ENCODE measurements around the gene GPD2.
"Not testable (repeated sequence)": the region's sequence is repeated elsewhere in the genome, so short reads cannot be mapped to it uniquely, and the experiment has no call there.

The GPD2 gene

GRCh38 chr2:156476021-156476849 is 40.1 kb downstream of the GPD2 start:
- no peak for DNase-seq

GRCh38 chr2:156476850-156477206 is 40.6 kb downstream of the GPD2 start:
- no peak for DNase-seq

DNA sequence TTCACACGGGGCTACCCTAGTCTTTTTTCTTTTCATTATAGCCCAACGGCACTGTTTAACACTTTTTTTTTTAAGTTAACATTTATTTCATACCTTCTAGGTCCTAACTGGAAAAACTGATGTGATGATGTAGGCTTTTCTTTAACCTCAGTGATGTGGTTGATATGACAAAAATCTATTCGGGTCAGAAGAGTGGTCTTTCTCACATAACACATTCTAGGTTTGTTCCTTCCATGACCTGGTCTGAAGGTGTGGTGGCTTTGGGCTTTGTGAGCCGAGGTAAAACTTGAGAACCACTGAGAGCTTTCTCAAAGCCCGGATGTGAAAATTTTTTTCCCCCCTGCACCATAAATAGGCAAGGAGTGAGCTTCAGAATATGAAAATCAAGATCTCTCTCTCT is 44.2 kb downstream of the GPD2 start:
- no peak for DNase-seq

- no peak for DNase-seq
Measured at GRCh38 chr2:156481312-156481711, 45.1 kb downstream of the GPD2 start.

DNA sequence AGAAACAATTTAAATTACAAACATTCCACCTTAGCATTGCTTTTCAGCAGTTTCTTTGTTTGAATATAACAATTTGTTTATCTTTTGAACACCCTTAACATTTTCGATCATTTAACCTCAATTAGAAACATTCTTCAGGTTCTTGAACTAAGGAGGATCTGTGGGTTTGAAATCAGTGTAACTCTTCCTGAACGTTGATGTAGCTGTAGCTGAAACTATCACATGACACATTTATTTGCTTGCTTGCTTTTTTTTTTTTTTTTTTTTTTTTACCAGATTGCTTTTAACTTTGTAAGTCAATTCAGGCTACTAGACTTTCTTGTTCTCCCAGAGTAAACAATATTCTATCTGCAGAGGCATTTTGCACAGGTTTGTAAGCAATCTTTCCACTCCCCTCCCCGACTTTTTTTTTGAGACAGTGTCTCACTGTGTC is 47.6 kb downstream of the GPD2 start:
- DNase-seq = no peak

DNA sequence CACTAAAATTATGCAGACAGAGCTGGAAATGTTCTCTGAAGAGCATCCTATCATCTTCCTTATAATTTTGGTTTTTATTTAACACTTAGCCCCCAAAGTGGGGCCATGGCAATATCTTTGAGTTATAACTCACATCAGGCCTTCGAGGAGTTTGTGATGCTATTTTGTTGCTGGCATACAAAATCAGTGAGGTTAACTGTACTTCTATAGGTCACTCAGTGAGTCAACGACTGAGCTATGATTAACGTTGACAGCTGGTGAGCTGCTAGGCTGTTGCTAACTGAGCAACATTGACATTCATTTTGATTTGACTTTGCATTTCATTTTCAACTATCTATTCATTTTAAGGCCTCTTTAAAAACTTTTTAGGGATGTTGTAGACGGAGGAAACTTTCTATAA is 50.0 kb downstream of the GPD2 start:
- DNase-seq = no peak

DNA sequence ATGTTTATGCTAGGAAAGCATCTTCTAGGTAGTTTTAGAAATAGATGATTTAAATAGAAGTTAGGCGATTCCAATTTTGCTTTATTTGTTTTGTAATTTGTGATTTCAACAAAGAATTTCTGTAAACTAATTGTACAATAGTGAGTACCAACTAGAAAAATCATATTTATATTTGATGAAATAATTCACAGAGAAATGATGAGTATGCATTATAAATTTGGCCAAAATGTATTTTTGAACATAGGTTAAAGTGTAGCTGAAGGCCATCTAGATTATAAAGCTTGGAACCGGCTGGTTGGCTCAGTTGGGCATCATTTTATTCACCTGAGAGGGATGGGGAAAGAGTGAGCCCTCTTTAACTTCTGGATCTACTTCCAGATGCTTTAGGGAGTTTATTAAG is 50.4 kb downstream of the GPD2 start:
- no peak for DNase-seq

- DNase-seq = no peak
Measured at GRCh38 chr2:156489195-156489594, 53.0 kb downstream of the GPD2 start.

DNA sequence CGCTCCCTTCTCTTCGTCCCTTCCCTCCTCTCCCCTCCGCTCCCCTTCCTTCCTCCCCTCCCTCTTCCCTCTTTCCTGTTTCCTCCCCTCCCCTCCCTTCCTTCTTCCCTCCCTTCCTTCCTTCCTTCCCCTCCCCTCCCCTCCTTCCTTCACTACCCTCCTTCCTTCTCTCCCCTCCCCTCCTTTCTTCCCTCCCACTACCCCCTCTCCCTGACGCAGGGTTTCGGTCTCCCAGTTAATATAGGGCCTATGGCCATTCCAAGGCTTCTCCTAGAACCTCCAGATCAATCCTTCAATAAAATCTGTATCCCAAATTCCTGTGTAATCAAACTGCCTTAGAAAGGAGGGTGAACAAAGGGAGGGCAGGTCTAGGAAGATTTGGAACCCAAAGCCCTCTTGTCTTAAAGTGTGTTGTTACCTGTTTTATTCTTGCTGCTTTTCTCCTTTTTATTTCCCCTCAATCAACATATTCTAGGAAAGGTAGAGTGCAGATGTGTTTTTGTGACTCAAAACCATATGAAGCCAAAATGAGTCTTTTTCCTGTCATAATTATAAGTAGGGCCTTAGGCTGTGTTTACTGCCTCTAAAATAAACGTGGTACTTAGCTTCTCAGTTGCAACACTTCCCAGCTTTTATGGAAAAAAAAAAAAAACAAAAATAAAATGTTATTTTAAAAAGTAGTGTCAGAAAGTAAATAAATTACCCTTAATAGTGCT is 53.7 kb downstream of the GPD2 start:
- no peak for DNase-seq

GRCh38 chr2:156490466-156490840 is 54.3 kb downstream of the GPD2 start:
- no peak for DNase-seq

- DNase-seq = no peak
Measured at GRCh38 chr2:156491176-156491575, 55.0 kb downstream of the GPD2 start.

GRCh38 chr2:156492979-156493378 is 56.8 kb downstream of the GPD2 start:
- no peak for DNase-seq

- not testable (repeated sequence) for DNase-seq
Measured at GRCh38 chr2:156495998-156496397, 59.8 kb downstream of the GPD2 start.

GRCh38 chr2:156505696-156506095 is 69.5 kb downstream of the GPD2 start:
- no peak for DNase-seq

GRCh38 chr2:156511122-156511521 is 74.9 kb downstream of the GPD2 start:
- DNase-seq = no peak

DNA sequence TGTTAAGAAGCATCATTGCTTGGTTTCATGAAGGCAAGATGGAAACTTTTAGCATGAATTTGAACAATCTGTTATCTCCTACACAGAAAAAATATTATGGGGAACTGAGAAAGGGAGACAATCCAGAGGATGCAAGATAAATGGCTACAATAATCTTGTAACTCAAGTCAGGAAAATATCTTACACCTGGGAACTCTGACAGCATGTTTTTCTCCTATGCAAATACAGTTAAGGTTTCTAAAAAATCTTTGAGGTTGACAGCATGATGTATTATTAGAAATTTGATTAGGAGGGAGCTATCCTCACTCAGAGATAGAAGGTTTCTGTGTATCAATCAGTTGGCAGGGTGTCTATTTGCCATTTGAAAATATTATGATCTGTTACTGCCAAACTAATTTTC is 75.6 kb downstream of the GPD2 start:
- no peak for DNase-seq

DNA sequence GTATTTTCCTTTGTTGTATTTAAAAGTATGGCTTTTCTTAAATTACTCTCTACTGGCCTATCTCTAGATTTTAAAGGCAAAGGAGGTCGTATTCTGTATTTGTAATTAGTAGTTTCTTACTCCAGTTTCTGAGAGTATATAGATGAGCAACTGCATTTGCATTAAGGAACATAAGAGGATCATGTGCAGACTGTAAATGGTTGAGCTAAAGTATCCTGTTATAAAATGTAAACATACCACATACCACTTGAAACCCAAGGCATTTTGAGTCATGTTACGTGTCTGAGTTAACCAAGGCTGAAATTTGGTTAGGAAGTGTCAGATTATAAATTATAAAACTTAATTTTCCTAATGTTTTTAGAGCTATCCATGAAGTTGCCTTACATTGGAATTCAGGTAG is 76.3 kb downstream of the GPD2 start:
- no peak for DNase-seq

DNA sequence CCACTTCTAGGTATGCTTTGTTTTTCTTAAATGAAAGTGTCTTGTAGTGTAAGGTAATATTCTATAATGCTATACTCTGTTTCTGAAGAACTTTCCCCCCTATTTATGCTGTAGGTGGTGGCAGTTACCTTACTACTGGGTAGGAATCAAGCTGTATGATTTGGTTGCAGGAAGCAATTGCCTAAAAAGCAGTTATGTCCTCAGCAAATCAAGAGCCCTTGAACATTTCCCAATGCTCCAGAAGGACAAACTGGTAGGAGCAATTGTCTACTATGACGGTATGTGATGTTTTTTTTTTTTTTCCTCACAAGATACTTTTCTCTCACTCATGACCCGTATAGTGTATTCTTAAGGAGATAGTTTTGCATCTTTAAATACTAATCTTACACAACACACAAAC is 77.0 kb downstream of the GPD2 start:
- DNase-seq = no peak

DNA sequence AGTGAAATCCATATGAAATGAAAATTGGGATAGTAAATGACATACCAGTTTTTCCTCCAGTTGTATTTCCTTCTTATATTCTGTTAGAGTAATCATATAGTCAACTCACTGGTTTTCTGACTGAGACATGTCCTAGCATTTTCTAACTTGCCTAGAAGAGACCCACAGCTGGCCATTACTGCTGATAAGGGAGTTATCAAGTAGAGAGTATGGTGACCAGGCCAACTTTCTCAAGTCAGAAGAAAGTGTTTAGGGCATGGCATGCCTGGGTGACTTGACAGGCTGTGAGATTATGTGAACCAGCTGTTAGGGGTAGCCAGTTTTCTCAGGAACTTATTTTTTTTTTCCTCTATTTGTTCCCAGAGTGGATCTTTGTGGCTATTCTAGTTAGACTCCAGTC is 81.2 kb downstream of the GPD2 start:
- no peak for DNase-seq

GRCh38 chr2:156518138-156518537 is 82.0 kb downstream of the GPD2 start:
- DNase-seq = no peak

GRCh38 chr2:156522864-156523440 is 86.8 kb downstream of the GPD2 start:
- DNase-seq = no peak

DNA sequence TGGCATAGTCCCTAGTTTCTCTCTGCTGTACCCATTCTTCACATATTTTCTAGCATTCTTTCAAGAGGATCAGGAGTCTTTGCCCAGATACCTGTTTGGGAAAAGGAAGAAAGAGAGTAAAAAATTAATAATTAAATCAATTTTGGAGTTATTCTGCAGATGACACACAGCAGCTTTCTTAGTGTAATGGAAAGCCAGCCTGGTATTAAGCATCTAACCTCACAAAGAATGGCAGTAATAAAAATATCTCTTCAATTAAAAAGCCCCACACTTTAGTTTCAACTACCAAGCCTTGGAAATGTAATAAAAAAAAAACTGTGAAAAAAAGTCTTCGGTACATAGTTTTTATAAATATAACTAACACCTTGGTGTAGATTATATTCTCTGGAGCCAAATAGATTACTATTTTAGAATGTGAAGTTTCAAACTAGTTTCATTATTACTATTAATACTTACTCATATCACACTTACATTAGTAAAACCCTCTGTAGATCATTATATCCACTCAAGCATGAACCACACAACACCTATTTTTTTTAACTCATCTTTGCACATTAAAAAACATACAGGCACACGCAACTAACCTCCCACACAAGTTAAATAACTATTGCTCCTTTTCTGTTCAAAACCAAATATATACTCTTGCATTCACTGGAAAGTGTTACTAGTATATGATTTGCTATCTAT is 90.9 kb downstream of the GPD2 start:
- no peak for DNase-seq

- DNase-seq = not testable (repeated sequence)
Measured at GRCh38 chr2:156528583-156528982, 92.4 kb downstream of the GPD2 start.

DNA sequence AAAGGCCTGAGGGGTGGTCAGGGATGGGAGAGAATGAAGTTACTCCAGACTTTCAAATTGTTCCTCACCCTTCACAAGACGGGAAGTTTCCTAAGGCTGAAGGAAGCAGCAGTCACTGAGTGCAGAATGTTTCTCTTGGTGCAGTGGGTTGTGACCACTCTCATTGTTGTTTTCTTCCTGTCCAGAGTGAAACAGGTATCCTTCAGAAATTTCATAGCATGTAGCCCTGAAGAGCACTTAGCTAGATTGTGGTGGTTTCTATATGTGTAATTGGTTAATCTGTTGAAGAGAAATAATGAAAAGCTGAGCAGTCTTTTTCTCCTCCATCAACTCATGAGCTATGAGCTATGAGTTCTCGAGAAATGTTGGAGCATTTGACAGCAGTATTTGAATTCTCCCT is 96.8 kb downstream of the GPD2 start:
- no peak for DNase-seq

Measured in activated CD4-positive, CD25-positive, alpha-beta regulatory T cell (primary cell).